Loucy (cell line): ENCODE data around the gene CACNB2.

Experiments
- EZH2phosphoT487 ChIP-seq: fragments of 200-600 bp; IDR thresholded peaks from 2 replicates; pipeline ENCODE4 v1.6.1; 2018; ENCODE audit warnings: antibody characterized with exemption, mild to moderate bottlenecking, moderate library complexity, borderline replicate concordance
- TF ChIP-seq, protein P1 (sequence below): fragments of 200-600 bp; sonication (generic); conservative IDR thresholded peaks from 2 replicates; pipeline ENCODE4 v1.5.1; 2014; ENCODE audit warnings: mild to moderate bottlenecking, antibody characterized with exemption, low read length

DNA sequence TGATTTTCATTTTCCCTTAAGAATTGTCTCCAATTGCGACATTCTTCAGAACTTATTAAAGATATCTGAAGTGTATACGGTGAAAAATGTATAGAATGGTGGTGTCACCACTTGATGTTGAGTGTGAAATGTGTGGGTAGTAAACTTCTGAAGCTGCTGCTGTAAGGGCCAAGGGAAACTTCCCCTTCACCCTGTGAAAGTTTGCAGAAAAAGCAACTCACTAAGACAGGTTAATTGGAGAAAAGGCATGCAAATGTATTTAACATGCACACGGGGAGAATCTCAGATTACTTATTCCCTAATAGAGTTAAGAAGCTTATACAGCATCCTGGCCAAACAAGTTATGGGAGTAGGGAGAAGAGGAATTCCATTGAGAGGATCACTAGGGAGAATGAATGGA lies 338.1 kb downstream of the CACNB2 start:
- TF ChIP-seq, protein P1, sequence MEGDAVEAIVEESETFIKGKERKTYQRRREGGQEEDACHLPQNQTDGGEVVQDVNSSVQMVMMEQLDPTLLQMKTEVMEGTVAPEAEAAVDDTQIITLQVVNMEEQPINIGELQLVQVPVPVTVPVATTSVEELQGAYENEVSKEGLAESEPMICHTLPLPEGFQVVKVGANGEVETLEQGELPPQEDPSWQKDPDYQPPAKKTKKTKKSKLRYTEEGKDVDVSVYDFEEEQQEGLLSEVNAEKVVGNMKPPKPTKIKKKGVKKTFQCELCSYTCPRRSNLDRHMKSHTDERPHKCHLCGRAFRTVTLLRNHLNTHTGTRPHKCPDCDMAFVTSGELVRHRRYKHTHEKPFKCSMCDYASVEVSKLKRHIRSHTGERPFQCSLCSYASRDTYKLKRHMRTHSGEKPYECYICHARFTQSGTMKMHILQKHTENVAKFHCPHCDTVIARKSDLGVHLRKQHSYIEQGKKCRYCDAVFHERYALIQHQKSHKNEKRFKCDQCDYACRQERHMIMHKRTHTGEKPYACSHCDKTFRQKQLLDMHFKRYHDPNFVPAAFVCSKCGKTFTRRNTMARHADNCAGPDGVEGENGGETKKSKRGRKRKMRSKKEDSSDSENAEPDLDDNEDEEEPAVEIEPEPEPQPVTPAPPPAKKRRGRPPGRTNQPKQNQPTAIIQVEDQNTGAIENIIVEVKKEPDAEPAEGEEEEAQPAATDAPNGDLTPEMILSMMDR: no peak
- no peak for TF ChIP-seq EZH2phosphoT487
